Measurements from ENCODE around the gene ZNF573. TPM values are rescaled to one million over a fixed set of nuclear protein-coding genes. Genes with fewer than 3 reads are reported as not detected.

Gene ZNF573
- total RNA-seq, 1 donor from 2014 or later: 51.8 TPM

GRCh38 chr19:37698216-37698615 lies 81.2 kb downstream of the ZNF573 start:
- DNase-seq (ENCODE audit: low spot score in 2 of 2) (no peak), FAIRE-seq (no peak)

GRCh38 chr19:37695144-37695899 lies 84.1 kb downstream of the ZNF573 start:
- FAIRE-seq: no peak
- no peak for DNase-seq (ENCODE audit: low spot score in 2 of 2)

- FAIRE-seq (no peak), DNase-seq (ENCODE audit: low spot score in 2 of 2) (peak; percentile 35 to 40)
Observed at GRCh38 chr19:37692956-37693620, 86.3 kb downstream of the ZNF573 start.

- no peak for FAIRE-seq
- peak; percentile 67 to 81 for DNase-seq (ENCODE audit: low spot score in 2 of 2)
Observed at GRCh38 chr19:37691881-37692504, 87.4 kb downstream of the ZNF573 start.

Small RNAs within 50 kb of the gene (small RNA-seq; reads per million reads assigned to genes)
- gene SELENOKP1: not detected

Other genes with a start within 250 kb of the ZNF573 start
- 11.8 TPM for gene ZNF571, start 184.8 kb downstream of the ZNF573 start, total RNA-seq
- gene ZNF540, start 184.7 kb downstream of the ZNF573 start, total RNA-seq: 21.6 TPM
- 134 TPM for gene ZFP30, start 124.1 kb downstream of the ZNF573 start, total RNA-seq
- 23.6 TPM for gene ZNF607, start 59.8 kb downstream of the ZNF573 start, total RNA-seq
- not detected for gene WDR87, start 127.0 kb upstream of the ZNF573 start, total RNA-seq
- gene SIPA1L3, start 127.6 kb upstream of the ZNF573 start, total RNA-seq: 9.4 TPM

Data from frontal cortex (tissue), 4 donors.